ENCODE data around the gene AK5.
A peak's percentile ranks its signal among the peaks of the same experiment; 100 is the strongest.
"Not testable (repeated sequence)": the region's sequence is repeated elsewhere in the genome, so short reads cannot be mapped to it uniquely, and the experiment has no call there.

AK5 gene

DNA sequence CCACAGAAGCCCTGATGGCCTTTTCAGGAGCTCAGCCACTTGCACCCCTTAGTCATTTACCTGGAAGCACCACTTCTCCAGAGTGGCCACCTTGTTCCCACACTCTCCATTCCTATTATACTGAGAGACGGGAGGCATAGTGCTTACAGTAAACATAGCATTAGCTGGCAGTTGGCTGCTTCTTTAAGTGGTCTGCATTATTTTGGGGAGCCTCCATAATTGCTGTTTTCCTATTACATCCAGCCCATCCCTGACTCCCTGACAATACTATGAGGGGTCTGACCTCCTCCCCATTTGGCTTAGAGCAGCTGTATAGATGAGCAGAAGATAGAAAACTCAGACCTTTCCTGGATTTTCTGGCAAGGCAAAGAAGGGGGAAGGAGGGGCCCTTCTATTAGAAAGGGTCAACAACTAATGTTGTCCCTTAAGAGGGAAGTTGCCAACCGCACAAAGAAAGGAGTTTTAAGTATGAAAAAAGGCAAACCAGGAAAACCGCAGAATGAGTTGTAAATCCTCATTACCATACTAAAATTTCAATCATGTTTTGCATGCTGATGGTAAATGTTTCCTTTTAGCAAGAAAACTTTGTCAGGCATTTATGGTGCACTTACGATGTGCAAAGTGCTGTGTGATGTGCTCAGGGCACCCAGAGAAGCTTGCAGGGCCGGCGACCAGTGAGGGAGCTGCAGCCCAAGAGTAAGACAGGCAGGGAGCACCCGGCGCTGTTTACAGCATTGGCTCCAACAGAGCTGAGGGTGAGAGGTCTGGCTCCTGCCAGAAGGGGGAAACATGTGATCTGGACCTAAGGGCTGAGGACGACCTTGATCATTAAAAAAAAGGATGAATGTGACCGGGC is 233.3 kb downstream of the AK5 start:
- peak; percentile 72 for DNase-seq
- in situ Hi-C loops (cut with MboI; ENCODE audit: low pct_unique_long_range_greater_than_20kb, low sequenced_read_pairs) = no loop called here

DNA sequence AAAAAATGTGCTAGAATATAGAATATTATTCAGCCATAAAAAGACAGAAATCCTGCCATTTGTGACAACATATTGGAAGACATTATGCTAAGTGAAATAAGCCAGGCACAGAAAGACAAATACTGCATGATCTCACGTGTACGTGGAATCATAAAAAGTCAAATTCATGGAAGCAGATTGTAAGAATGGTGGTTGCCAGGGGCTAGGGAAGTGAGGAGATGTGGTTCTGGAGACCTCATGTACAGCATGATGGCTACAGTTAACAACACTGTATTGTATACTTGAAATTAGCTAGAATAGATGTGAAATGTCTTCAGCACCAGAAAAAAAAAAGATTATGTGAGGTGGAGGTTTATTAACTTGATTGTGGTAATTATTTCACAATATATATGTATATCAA is 234.3 kb downstream of the AK5 start:
- in situ Hi-C loops (cut with MboI; ENCODE audit: low pct_unique_long_range_greater_than_20kb, low sequenced_read_pairs) = no loop called here
- no peak for DNase-seq

DNA sequence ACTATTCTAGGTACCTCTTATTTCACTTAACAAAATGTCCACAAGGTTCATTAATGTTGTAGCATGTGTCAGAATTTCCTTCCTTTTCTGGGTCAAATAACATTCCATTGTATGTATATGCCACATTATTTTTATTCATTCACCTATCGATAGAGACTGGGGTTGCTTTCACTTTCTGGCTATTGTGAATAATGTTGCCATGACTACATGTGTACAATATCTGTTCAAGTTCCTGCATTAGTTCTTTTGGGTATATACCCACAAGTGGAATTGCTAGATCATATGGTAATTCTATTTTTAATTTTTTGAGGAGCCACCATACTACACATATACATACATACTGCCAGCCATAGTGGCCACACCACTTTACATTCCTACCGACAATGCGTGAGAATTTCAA is 242.2 kb downstream of the AK5 start:
- in situ Hi-C loops (cut with MboI; ENCODE audit: low pct_unique_long_range_greater_than_20kb, low sequenced_read_pairs) = no loop called here
- DNase-seq = no peak

DNA sequence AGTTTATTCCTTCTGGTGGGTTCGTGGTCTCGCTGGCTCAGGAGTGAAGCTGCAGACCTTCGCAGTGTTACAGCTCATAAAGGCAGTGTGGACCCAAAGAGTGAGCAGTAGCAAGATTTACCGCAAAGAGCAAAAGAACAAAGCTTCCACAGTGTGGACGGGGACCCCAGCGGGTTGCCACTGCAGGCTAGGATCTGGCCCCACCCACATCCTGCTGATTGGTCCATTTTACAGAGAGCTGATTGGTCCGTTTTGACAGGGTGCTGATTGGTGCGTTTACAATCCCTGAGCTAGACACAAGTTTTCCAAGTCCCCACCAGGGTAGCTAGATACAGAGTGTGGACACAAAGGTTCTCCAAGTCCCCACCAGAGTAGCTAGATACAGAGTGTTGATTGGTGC is 249.3 kb downstream of the AK5 start:
- in situ Hi-C loops (cut with MboI; ENCODE audit: low pct_unique_long_range_greater_than_20kb, low sequenced_read_pairs); DNase-seq: not testable (repeated sequence)

DNA sequence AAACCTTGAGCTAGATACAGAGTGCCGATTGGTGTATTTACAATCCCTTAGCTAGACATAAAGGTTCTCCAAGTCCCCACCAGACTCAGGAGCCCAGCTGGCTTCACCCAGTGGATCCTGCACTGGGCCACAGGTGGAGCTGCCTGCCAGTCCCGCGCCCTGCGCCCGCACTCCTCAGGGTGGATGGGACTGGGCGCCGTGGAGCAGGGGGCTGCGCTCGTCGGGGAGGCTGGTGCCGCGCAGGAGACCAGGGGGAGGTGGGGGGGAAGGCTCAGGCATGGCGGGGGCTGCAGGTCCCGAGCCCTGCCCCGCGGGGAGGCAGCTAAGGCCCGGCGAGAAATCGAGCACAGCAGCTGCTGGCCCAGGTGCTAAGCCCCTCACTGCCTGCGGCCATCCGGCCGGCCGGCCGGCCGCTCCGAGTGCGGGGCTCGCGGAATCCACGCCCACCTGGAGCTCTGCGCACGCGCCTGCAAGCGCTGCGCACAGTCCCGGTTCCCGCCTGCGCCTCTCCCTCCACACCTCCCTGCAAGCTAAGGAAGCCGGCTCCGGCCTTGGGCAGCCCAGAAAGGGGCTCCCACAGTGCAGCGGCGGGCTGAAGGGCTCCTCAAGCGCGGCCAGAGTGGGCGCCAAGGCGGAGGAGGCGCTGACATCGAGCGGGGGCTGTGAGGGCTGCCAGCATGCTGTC is 249.9 kb downstream of the AK5 start:
- in situ Hi-C loops (cut with MboI; ENCODE audit: low pct_unique_long_range_greater_than_20kb, low sequenced_read_pairs); DNase-seq: not testable (repeated sequence)

DNA sequence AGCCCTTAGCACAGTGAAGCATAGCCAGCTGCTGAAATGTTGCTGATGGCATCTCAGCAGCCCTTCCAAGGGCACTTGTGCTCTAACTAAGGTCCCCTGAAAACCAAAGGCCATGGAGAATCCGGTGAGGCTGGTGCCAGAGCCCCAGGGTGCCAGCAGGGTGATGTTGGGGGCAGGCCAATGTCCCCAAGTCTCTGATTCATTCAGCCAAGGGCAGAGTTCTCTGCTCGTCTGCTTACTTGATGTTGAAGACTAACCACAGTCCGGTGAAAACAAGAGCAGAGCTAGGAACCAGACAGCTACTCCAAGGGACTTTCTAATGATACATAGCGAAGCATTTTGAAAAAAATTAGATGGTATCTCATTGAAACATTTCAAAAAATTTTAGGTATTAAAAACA is 250.8 kb downstream of the AK5 start:
- DNase-seq = no peak
- in situ Hi-C loops (cut with MboI; ENCODE audit: low pct_unique_long_range_greater_than_20kb, low sequenced_read_pairs) = no loop called here

DNA sequence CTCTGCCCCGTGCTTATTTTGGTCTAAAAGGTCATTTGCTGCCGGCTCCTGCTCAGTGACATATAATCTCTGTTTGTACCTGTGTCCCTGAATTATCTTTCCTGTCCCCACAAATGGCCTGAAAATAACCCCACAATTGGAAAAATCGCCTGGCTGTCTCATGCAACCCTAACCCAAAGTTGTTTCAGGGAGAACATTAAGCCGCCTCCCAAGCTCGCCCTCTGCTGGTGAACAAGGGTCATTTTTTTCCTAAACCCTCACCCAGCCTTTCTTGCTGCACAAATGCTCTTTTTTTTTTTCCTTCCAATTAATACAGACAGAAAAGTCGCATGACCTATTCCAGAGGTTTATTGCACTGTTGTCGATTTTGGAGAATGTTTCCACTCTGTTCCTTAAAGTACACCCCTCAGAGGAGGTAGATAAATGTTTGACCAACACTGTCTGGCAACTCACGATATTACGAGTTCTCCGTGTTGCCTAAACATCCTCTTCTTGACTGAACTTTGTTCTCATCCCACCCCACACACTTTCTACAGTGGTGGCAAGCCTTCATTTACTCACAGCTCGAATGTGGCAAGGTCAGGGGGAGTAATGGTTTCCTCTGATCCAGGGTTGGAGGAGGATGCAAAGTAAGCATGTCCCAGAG is 252.0 kb downstream of the AK5 start:
- peak; percentile 77 for DNase-seq
- in situ Hi-C loops (cut with MboI; ENCODE audit: low pct_unique_long_range_greater_than_20kb, low sequenced_read_pairs) = no loop called here

DNA sequence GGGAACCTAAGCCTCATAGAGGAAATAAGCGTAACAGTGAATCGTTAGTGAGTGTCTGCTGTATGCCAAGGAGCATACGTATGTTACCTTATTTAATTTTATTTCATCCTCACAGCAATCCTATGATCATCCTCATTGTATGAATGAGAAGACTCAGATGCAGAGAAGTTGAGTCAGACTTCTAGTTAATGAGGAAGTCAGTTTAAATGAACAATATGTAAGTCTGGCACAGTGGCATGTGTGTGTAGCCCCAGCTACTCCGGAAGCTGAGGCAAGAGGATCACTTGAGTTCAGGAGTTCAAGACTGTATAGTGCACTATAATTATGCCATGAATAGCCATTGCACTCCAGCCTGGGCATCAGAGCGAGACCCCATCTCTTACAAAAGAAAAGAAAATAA is 252.6 kb downstream of the AK5 start:
- in situ Hi-C loops (cut with MboI; ENCODE audit: low pct_unique_long_range_greater_than_20kb, low sequenced_read_pairs) = no loop called here
- peak; percentile 55 for DNase-seq

DNA sequence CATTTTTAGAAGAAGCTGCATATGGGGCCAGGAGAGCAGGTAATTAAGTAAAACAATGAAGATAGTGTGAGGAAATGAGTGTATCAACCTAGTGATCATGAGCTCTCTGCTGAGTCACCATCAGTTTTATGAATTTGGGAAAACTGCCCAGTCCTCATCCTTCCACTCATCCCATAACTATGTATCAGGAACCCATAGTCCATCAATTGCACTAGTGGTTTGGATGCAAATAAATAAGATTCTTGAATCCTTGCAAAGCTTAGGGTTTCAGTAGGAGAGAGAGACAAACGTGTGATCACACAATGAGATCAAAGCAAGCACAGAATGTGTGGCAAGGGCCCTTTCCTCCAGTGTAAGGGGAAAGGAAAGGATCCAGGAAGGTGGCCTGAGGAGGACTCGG is 255.0 kb downstream of the AK5 start:
- in situ Hi-C loops (cut with MboI; ENCODE audit: low pct_unique_long_range_greater_than_20kb, low sequenced_read_pairs) = no loop called here
- no peak for DNase-seq

DNA sequence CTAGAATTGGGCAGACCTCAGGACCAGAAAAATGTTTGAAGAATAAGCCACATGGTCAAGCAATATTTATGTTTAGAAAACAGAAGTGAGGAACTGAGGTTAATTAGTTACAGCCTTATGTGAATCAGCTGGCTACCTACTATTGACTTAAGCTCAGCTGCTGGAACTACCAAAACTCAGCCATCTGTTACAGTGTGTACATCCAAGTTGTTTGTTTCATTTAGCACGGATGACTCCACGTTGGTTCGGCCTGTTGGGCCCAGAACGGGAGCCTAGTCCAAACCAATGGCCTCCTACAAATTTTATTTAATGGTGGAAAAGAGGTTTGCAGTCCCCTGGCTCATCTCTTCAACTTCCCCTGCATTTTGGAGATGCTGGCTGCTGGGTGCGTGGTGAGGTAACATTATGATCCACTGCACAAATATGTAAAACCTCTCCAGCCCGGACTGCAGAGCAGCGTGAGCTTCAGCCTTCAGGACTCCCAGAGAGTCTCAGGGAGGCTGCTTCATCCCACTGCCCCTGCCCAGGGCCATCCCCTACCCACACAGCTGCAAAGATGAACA is 257.2 kb downstream of the AK5 start:
- no peak for DNase-seq
- in situ Hi-C loops (cut with MboI; ENCODE audit: low pct_unique_long_range_greater_than_20kb, low sequenced_read_pairs) = no loop called here

DNA sequence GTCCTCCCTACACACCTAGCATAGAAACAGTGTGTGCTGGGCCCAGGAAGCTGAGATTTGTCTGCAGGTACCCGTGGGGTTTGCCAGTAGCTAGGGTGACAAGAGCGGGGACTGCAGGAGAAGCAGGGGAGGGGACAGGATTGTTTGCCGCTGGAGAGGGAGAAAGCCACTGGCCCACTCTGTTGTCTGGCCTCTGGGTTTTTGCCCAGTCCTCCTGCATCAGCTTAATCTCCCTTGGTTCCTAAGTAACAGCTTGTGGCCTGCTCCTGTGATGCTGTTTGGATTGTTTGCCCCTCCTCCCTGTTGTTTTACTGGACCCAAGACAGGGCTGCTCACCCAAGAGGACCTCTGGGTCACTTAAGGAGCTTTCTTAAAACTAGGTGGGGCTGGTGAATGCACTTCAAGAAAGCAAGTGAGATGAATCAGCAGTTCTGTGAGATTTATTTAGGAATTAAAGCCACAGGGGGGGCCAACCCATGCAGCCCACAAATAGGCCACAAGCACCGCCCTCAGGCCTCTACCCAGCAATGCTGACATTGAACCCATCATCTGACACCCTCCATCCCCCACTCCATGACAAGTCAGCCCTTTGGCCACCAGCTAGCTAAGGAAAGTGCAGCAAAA is 257.8 kb downstream of the AK5 start:
- DNase-seq = no peak
- in situ Hi-C loops (cut with MboI; ENCODE audit: low pct_unique_long_range_greater_than_20kb, low sequenced_read_pairs) = no loop called here

DNA sequence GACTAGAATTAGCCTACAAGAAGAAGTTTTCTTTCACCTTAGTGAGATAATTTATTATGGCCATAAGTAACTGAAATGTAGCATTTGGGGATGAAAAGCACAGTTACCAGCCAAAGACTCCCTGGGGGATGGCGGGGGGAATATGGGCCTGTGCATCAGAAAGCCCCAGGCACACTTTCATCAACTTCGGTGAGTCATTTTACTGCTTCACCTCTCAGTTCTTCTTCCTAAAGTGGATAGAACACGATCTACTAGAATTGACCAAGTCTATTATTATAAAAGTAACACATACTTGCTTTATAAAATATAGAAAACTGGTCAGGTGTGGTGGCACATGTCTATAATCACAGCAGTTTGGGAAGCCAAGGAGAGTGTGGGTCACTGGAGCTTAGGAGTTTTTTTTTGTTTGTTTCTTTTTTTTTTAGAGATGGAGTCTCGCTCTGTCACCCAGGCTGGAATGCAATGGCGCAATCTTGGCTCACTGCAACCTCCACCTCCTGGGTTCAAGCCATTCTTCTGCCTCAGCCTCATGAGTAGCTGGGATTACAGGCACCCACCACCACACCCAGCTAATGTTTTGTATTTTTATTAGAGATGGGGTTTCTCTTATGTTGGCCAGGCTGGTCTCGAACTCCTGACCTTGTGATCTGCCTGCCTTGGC is 258.8 kb downstream of the AK5 start:
- no peak for DNase-seq
- in situ Hi-C loops (cut with MboI; ENCODE audit: low pct_unique_long_range_greater_than_20kb, low sequenced_read_pairs) = no loop called here

DNA sequence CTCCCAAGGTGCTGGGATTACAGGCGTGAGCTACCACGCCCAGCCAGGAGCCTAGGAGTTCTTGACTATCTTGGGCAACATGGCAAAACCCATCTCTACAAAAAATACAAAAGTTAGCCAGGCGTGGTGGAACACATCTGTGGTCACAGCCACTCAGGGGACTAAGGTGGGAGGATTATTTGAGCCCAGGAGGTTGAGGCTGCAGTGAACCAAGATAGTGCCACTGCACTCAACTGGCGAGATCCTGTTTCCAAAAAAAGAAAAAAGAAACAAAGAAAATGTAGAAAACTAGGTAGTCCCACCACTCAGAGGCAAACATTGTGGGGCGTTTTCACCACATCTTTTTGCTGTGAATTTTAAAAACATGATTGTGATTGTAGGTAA is 259.3 kb downstream of the AK5 start:
- in situ Hi-C loops (cut with MboI; ENCODE audit: low pct_unique_long_range_greater_than_20kb, low sequenced_read_pairs) = no loop called here
- no peak for DNase-seq

DNA sequence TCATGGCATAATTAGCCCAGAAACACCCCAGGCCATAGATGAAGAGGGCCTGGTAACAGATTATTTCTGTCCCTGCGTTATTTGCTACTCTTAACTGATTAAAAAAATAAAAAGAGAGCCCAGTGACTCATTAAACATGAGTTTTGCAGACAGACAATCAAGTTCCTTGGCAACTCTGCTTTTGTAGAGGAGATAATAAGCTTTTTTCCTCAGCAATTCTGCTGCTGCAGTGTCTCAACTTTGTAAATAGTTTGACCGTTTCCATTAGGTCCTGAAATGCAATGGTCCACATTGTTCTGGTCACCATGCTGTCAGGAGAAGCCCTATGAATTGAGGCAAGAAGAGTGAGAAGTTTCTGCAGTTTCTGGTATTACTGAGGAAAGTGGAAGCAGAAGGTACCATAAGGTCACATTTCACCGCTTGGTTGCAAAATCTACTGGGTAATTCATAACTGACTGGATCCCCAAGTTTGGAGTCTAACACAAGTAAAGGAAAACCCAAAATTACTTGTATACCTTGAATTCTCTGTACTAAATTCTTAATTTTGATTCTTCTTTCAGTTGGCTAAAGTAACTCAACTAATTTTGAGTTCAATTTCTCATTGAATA is 261.1 kb downstream of the AK5 start:
- no peak for DNase-seq
- in situ Hi-C loops (cut with MboI; ENCODE audit: low pct_unique_long_range_greater_than_20kb, low sequenced_read_pairs) = no loop called here

DNA sequence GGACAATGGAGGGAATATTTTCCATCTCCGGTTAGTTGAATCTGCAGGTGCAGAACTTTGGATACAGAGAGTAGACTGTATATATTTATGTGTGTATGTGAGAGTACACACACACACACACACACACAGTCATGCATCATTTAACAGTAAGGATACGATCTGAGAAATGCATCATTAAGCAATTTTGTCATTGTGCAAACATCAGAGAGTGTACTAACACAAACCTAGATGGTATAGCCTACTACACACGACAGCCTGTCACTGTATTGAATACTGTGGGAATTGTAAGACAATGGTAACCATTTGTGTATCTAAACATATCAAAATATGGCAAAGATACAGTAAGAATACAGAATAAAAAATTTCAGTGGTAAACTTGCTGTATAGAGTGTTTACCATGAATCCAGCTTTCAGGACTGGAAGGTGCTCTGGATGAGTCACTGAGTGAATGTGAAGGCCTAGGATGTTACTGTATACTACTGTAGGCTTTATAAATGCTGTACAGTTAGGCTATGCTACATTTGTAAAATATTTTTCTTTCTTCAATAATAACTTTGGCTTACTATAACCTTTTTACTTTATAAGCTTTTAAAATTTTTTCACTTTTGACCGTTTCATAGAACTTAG is 262.1 kb downstream of the AK5 start:
- in situ Hi-C loops (cut with MboI; ENCODE audit: low pct_unique_long_range_greater_than_20kb, low sequenced_read_pairs) = no loop called here
- DNase-seq = no peak

DNA sequence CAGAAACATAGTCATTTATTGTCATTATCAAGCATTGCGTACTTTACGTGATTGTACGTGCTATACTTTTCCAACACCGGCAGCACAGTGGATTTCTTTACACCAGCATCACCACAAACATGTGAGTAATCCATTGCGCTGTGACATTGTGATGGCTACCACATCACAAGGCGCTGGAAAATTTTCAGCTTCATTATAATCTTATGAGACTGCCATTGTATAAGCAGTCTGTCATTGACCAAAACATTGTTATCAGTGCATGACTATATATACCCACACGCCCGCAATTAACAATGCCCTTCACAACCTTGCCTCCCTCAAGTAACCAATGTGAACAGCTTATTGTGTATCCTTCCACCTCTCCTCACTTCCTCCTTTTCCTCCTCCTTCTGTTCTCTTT is 263.0 kb downstream of the AK5 start:
- in situ Hi-C loops (cut with MboI; ENCODE audit: low pct_unique_long_range_greater_than_20kb, low sequenced_read_pairs) = no loop called here
- no peak for DNase-seq

DNA sequence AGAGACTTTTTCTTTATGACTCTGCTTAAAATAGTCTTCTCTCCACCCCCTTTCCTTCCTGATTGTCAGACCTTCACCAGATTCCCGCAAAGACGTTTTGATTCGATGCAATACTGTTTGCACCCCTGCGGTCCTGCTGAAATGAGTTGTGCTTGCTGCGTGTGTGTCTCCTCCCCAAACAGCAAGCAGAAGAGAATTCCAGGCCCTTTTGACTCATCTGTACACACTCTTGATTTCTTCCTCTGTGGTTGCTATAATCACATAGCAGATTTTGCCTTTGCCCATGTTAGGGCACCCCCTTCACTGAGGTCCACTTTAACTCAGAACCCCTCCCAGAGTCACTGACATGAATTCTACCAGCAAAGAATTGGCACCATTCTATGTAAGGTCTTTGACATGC is 264.2 kb downstream of the AK5 start:
- peak; percentile 35 for DNase-seq
- in situ Hi-C loops (cut with MboI; ENCODE audit: low pct_unique_long_range_greater_than_20kb, low sequenced_read_pairs) = no loop called here

DNA sequence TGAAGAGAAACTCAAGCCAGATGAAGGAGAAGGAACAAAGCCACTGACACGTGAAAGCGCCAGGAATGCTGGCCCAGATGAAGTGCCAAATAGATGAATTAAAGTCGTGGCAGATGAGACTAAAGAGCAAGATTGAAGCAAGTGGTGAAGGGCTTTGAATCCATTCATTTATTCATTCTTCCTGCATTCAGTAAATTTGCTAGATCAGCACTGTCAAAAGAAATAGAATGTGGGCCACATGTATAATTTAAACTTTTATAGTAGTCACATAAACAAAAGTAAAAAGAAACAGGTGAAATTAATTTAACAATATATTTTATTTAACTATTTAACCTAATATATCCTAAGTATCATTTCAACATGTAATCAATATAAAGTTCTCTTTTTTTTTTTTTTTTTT is 265.1 kb downstream of the AK5 start:
- no peak for DNase-seq
- in situ Hi-C loops (cut with MboI; ENCODE audit: low pct_unique_long_range_greater_than_20kb, low sequenced_read_pairs) = no loop called here

Measured in KBM-7 (cell line).